NCI-H2196 (cell line): ENCODE results near the gene IGF1R.

Experiments used
- DNase-seq: peaks from one replicate; lab custom pipeline; 2025; ENCODE audit not compliant: unreplicated experiment; lab: John Stamatoyannopoulos, UW

The IGF1R gene

DNA sequence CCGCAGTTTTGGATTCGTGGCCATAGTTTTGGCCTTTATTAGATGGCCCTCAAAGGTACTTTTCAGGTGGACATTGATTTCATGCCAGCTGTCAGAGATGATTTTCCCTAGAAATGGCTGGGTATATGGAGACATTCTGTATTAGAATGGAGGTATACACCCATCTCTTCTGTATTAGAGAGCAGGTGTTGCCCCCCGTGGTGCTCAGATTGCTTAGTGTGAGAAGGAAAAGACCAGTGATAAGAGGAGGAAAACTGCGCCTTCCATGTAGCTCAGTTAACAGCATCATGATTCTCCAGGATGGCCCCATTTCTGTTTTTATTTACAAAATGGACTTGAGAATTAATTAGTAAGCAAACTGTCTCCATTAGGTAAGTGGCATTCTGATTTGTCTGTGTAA lies 145.9 kb downstream of the IGF1R start:
- DNase-seq: no peak

DNA sequence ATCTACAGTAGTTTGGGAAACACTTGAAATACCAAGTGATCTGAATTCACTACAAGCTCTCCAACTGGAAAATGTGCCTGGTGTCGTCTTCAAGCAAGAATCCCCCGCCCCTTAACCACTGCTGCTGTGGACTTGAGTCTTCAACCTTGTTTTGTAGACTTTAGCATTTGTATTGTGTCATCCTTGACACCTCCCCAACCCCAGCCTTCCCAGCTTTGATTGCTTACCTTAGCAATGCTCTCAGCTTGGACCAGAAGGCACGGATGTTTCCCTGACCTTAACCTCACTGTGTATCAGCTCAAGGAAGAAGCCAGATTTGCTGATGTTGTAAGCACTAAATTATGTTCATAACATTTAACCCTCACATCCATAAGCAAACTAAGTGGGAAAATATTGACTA lies 146.4 kb downstream of the IGF1R start:
- no peak for DNase-seq

DNA sequence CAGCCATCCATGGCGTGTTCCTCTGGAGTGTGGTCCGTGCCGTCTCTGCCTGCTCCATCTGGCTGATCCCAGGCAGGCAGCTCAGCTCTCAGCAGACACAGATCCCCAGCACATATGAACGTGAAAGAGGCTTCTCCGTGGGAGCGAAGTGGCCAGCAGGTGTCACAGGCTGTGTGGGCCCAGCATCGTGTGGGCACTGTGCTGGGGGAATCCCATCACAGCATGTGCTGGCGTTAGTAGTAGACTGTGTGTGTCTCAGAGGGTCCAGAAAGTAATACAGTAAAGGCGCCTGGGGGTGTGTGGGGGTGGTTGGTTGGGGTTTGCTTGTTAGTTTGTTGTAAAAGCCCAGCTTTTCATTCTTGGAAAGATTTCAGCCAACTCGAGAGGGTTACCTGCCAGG lies 147.6 kb downstream of the IGF1R start:
- no peak for DNase-seq

- no peak for DNase-seq
Observed at GRCh38 chr15:98796685-98797357, 148.5 kb downstream of the IGF1R start.

GRCh38 chr15:98798375-98798893 lies 150.1 kb downstream of the IGF1R start:
- no peak for DNase-seq

- no peak for DNase-seq
Observed at GRCh38 chr15:98799461-98800390, 151.4 kb downstream of the IGF1R start.

DNA sequence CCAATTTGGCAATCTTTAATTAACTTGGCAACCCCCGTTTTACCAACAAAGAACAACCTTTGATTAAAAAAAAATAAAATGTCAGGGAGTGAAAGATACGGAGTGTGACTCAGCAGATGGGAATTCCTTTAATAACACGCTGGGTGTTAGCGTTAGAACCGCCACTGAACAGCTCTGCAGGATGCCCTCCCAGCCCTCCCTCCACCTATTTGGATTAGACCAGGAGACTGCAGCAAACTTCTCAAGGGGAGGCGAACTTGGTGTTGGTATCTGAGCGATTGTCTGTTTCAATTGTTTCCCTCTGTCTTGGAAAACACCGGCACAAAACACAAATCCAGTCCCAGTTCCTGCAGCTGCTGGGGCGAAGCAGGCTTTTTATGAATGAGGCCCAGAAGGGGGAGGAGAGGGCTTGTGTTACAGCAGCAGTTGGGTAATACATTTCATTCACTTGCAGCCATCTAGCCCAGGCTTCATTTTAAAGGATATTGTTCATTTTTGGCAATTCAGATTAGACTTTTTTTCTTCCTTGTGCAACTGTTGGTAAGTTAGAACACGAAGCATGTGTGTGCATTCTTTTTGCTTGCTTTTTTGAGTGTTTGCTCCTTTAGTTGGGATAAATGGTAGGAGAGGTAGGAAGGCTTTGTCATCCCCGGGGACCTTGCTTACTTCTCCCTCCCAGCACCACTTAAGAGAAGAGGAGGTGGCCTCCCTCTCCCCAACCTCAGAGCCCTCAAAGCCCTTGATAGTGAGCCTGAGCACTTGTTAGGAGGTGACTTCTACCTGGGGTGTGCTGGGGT lies 152.3 kb downstream of the IGF1R start:
- DNase-seq: peak; percentile 36

DNA sequence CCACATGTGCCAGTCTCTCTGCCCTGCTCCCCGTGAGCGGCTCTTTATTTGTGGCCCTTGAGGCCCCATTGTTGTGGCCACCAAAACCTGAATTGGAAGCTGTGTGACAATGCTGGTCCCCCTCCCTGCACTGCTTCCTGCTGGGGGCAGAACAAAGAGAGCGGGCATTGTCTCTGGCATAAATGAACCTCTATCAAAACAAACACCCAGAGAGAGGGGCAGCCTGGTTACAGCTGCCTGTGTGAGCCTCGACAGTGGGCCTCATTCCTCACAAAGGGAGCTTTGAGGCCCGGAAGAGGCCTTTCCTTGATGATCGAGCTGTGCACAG lies 152.9 kb downstream of the IGF1R start:
- no peak for DNase-seq

DNA sequence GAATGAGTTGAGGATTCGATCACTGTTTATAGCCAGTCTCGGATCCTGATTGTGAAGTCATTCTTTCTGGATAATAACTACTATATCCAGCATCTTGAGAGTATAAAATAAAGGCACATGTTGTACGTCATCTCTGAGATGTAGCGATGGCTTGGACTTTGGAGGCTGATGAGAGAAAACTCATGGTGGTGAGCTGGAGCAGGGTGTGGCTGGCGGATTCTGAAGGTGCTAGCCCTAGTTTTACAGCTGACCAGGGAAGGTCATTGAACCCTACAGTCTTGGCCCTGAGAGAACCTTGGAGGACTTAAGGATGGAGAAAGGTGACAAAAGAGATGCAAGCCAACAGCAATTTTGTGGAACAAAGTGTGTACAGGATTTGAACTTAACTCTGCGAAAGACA lies 153.8 kb downstream of the IGF1R start:
- DNase-seq: no peak

DNA sequence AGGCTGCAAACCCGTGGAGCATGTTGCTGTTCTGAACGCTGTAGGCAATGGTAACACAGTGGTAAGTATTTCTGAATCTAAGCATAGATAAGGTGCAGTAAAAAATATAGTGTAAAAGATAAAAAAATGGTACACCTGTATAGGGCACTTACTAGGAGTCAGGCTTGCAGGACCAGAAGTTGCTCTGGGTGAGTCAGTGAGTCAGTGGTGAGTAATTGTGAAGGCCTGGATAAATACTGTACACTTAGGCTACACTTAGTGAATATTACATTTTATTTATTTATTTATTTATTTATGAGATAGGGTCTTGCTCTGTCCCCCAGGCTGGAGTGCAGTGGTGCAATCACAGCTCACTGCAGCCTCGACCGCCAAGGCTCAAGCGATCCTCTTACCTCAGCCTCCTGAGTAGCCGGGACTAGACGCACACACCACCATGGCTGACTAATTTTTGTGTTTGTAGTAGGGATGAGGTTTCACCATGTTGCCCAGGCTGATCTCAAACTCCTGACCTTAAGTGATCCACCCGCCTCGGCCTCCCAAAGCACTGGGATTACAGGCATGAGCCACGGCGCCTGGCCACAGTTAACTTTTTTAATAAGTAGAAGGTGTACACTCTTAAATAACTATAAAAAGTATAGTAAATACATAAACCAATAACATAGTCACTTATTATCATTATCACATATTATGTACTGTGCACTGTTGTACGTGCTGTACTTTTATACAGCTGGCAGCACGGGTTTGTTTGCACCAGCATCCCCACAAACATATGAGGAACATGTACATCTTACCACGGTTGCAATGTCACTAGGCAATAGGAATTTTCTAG lies 155.1 kb downstream of the IGF1R start:
- DNase-seq: no peak

DNA sequence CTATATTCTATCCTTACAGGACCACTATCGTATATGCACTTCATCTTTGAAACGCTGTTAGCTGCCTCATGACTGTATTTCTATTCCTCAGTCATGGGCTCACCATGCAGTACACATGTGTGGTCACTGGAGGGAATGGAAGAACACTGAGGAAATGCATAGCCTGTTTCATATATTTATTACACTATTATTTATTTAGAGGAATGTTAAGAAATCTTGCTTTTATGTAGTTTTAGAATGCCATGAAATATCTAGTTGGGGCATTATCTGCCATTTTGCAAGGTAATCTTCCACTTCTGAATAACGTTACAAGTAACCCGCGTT lies 155.7 kb downstream of the IGF1R start:
- DNase-seq: no peak

GRCh38 chr15:98805434-98806274 lies 157.3 kb downstream of the IGF1R start:
- no peak for DNase-seq

DNA sequence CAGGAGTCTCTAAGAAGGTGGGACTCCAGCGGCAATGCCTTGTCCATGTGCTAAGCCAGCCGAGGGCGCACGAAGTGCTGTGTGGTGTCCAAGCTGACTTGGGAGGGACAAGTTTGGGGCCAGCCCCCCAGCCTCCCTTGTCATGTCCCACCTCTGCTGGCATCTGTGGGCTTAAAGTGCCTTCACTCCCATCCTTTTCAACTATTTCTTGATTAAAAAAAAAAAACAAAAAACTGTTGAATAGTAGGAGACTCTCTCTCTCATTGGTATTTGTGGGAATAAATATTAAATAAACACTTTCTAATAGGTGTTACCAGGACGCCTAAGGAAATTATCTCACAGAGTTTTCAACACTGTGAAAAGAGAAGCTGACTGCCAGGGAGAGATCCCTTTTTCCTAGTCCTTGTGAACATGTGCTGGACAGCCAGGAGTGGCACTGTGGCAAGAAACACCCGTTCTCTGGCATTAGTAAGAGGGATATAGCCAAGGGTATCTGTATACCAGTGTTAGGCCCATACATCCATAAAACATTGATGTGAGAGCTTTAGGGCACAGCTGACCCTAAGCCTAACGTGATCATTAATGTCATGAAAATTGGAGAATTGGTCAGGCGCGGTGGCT lies 158.0 kb downstream of the IGF1R start:
- no peak for DNase-seq

GRCh38 chr15:98807262-98807661 lies 158.9 kb downstream of the IGF1R start:
- no peak for DNase-seq

DNA sequence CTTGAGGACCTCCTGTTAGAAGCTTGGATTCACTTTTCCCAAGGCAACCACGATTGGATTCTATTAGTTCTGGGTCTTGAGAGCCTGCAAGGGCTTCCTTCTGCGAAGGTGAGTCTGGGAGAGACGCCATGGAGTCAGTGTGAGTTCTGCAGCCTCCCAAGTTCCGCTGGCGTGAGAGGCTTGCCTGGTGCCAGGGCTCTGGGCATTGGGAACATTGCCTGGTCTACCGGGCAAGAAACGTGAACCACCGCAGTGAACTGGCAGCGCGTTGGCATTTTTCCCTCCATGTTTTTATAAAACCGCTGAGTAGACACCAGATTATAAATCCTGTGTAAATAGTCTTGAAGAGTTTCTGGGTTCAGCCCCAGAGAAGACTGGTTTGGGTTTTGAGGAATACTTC lies 160.9 kb downstream of the IGF1R start:
- no peak for DNase-seq

GRCh38 chr15:98812716-98813446 lies 164.5 kb downstream of the IGF1R start:
- no peak for DNase-seq

- no peak for DNase-seq
Observed at GRCh38 chr15:98813951-98814350, 165.6 kb downstream of the IGF1R start.

DNA sequence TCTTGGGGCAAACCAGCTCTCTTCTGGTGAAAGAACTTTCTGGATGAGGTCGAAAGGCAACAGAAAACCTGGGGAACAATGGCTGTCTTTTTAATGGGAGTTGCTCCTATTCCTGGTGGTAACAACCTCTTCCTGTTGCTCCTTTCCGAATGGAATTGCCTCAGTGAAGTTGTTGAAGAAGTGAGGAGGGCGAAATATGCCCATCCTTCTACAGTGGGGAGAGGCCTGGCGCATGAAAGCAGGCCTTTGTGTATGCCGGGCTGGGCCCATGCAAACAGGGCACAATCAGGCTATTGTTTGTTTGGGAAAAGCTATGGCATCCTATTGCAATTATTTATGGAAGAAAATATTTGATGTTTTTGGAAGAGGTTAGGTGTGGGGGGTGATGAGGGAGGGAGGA lies 166.9 kb downstream of the IGF1R start:
- no peak for DNase-seq

DNA sequence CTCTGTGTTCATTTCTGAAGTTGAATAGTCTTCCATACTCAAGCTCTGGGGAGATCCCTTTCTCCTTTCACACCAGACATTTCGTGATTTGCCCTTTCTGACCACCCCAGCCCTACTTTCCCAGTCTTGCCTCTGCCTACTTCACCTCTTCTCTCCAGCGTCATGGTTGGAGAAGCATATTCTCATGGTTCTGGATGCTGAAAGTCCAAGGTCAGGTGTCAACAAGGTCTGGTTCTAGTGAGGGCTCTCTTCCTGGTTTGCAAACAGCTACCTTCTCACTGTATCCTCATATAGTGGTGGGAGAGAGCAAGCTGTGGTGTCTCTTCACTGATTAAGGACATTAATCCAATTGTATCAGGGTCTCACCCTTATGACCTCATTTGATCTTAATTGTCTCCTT lies 169.4 kb downstream of the IGF1R start:
- no peak for DNase-seq
